SK-N-SH treated with all-trans-retinoic acid at 6 μM for 48 hours (cell line): ENCODE results near the gene DPRX.

Source experiments
- ATAC-seq: fragments of 200-7000 bp; cut with Tn5 transposase; 3 replicates; pipeline ENCODE4 v1.9.1; 2020; ENCODE audit warnings: mild to moderate bottlenecking, moderate library complexity
- BACH2 ChIP-seq: fragments of 250-450 bp; sonication (Bioruptor Pico); IDR thresholded peaks from 2 replicates; pipeline ENCODE4 v1.9.0; 2021; ENCODE audit warnings: mild to moderate bottlenecking, borderline replicate concordance
- CSDC2 ChIP-seq: fragments of 250-450 bp; sonication (Bioruptor Pico); IDR thresholded peaks from 2 replicates; pipeline ENCODE4 v1.5.0; 2020; ENCODE audit warnings: mild to moderate bottlenecking, moderate library complexity
- CSRNP3 ChIP-seq: fragments of 250-450 bp; sonication (Bioruptor Pico); IDR thresholded peaks from 2 replicates; pipeline ENCODE4 v1.5.1; 2021; ENCODE audit warnings: mild to moderate bottlenecking, moderate library complexity
- ESRRG ChIP-seq: fragments of 250-450 bp; sonication (Bioruptor Pico); IDR thresholded peaks from 2 replicates; pipeline ENCODE4 v1.6.1; 2021; ENCODE audit warnings: mild to moderate bottlenecking
- ISL1 ChIP-seq: fragments of 250-450 bp; sonication (Bioruptor Pico); IDR thresholded peaks from 2 replicates; pipeline ENCODE4 v2.1.2; 2022; ENCODE audit warnings: mild to moderate bottlenecking, moderate library complexity
- OSR1 ChIP-seq: fragments of 250-450 bp; sonication (Bioruptor Pico); IDR thresholded peaks from 2 replicates; pipeline ENCODE4 v1.8.0; 2022; ENCODE audit warnings: moderate library complexity, mild to moderate bottlenecking, inconsistent platforms
- POU6F1 ChIP-seq: fragments of 250-450 bp; sonication (Bioruptor Pico); IDR thresholded peaks from 2 replicates; pipeline ENCODE4 v1.8.0; 2021; ENCODE audit warnings: low read depth, mild to moderate bottlenecking, moderate library complexity, borderline replicate concordance
- PPARA ChIP-seq: fragments of 250-450 bp; sonication (Bioruptor Pico); IDR thresholded peaks from 2 replicates; pipeline ENCODE4 v1.5.0; 2020; ENCODE audit warnings: mild to moderate bottlenecking, borderline replicate concordance
- RARB ChIP-seq: fragments of 250-450 bp; sonication (Bioruptor Pico); IDR thresholded peaks from 2 replicates; pipeline ENCODE4 v1.8.0; 2021; ENCODE audit warnings: mild to moderate bottlenecking, moderate library complexity
- SNAI2 ChIP-seq: fragments of 250-450 bp; sonication (Bioruptor Pico); IDR thresholded peaks from 2 replicates; pipeline ENCODE4 v1.5.0; 2020; ENCODE audit warnings: mild to moderate bottlenecking, moderate library complexity
- TCF4 ChIP-seq: fragments of 250-450 bp; sonication (Bioruptor Pico); IDR thresholded peaks from 2 replicates; pipeline ENCODE4 v1.8.0; 2021; ENCODE audit warnings: mild to moderate bottlenecking, moderate library complexity, borderline replicate concordance
- TOX ChIP-seq: fragments of 250-450 bp; sonication (Bioruptor Pico); IDR thresholded peaks from 2 replicates; pipeline ENCODE4 v1.8.0; 2021; ENCODE audit warnings: mild to moderate bottlenecking, moderate library complexity, borderline replicate concordance
- ZFP3 ChIP-seq: fragments of 250-450 bp; sonication (Bioruptor Pico); IDR thresholded peaks from 2 replicates; pipeline ENCODE4 v1.5.0; 2020; ENCODE audit warnings: mild to moderate bottlenecking, moderate library complexity
- ZFP30 ChIP-seq: fragments of 450-650 bp; formaldehyde crosslinking; IDR thresholded peaks from 2 replicates; pipeline ENCODE4 v1.5.0; 2022; ENCODE audit warnings: mild to moderate bottlenecking, moderate library complexity
- ZNF565 ChIP-seq: fragments of 450-650 bp; formaldehyde crosslinking; conservative IDR thresholded peaks from 2 replicates; pipeline ENCODE4 v1.5.0; 2020; ENCODE audit warnings: low read depth, mild to moderate bottlenecking, moderate library complexity
- ZNF70 ChIP-seq: fragments of 450-650 bp; formaldehyde crosslinking; IDR thresholded peaks from 2 replicates; pipeline ENCODE4 v1.5.0; 2020; ENCODE audit warnings: mild to moderate bottlenecking, moderate library complexity
- ZNF8 ChIP-seq: fragments of 450-650 bp; formaldehyde crosslinking; IDR thresholded peaks from 2 replicates; pipeline ENCODE4 v1.5.0; 2020; ENCODE audit warnings: mild to moderate bottlenecking, moderate library complexity
- TF ChIP-seq, protein P1 (sequence below): fragments of 250-450 bp; sonication (Bioruptor Pico); IDR thresholded peaks from 2 replicates; pipeline ENCODE4 v1.8.0; 2020; ENCODE audit warnings: mild to moderate bottlenecking, moderate library complexity, borderline replicate concordance
- TF ChIP-seq, protein P2 (sequence below): fragments of 250-450 bp; sonication (Bioruptor Pico); IDR thresholded peaks from 2 replicates; pipeline ENCODE4 v1.5.0; 2020; ENCODE audit warnings: mild to moderate bottlenecking, moderate library complexity
- TF ChIP-seq, protein P3 (sequence below): fragments of 250-450 bp; sonication (Bioruptor Pico); IDR thresholded peaks from 2 replicates; pipeline ENCODE4 v1.5.1; 2020; ENCODE audit warnings: low read depth, mild to moderate bottlenecking, moderate library complexity

The DPRX gene

DNA sequence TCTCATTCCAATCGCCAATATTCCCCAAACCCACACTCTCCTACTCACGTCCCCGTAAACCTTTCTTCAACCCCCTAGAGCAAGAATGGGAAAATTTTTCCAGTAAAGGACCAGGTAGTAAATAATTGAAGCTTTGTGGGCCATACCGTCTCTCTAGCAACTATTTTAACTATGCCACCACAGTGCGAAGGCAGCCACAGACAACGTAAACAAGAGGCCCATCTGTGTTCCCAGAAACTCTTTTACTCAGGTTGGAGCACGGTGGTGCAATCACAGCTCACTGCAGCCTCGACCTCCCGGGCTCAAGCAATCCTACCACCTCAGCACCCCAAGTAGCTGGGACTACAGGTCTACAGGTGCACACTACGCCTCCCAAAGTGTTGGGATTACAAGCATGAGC lies 3.0 kb downstream of the DPRX start:
- TF ChIP-seq ZNF8 (no peak), TCF4 (CRISPR knock-in tag) (no peak), SNAI2 (CRISPR knock-in tag) (no peak), BACH2 (CRISPR knock-in tag) (no peak), ISL1 (CRISPR knock-in tag) (no peak), TOX (CRISPR knock-in tag) (no peak), ZFP30 (CRISPR knock-in tag) (no peak), PPARA (CRISPR knock-in tag) (no peak), RARB (CRISPR knock-in tag) (no peak), ZFP3 (CRISPR knock-in tag) (no peak), ZNF70 (no peak)
- TF ChIP-seq, protein P1, sequence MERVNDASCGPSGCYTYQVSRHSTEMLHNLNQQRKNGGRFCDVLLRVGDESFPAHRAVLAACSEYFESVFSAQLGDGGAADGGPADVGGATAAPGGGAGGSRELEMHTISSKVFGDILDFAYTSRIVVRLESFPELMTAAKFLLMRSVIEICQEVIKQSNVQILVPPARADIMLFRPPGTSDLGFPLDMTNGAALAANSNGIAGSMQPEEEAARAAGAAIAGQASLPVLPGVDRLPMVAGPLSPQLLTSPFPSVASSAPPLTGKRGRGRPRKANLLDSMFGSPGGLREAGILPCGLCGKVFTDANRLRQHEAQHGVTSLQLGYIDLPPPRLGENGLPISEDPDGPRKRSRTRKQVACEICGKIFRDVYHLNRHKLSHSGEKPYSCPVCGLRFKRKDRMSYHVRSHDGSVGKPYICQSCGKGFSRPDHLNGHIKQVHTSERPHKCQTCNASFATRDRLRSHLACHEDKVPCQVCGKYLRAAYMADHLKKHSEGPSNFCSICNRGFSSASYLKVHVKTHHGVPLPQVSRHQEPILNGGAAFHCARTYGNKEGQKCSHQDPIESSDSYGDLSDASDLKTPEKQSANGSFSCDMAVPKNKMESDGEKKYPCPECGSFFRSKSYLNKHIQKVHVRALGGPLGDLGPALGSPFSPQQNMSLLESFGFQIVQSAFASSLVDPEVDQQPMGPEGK (CRISPR knock-in tag): no peak
- ATAC-seq: no peak

DNA sequence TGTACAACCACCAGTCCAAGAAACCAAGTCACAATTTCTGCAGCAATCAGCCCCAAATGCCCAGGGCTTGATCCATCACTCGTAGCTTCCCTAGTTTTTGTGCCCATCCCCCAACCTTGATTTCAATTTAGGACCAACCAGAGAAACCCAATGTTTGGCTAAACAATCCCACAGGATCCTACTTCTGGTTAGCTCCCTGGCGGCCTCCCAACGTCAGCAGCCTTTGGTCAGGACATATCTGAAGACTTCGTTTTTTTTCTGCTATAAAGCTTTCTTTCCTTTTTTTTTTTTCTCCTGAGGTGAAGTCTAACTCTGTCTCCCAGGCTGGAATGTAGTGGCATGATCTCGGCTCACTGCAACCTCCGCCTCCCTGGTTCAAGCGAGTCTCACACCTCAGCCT lies 7.7 kb downstream of the DPRX start:
- no peak for ATAC-seq
- TF ChIP-seq ZNF565 (no peak), CSDC2 (CRISPR knock-in tag) (no peak), ESRRG (CRISPR knock-in tag) (no peak), ZNF8 (no peak)
- TF ChIP-seq, protein P2, sequence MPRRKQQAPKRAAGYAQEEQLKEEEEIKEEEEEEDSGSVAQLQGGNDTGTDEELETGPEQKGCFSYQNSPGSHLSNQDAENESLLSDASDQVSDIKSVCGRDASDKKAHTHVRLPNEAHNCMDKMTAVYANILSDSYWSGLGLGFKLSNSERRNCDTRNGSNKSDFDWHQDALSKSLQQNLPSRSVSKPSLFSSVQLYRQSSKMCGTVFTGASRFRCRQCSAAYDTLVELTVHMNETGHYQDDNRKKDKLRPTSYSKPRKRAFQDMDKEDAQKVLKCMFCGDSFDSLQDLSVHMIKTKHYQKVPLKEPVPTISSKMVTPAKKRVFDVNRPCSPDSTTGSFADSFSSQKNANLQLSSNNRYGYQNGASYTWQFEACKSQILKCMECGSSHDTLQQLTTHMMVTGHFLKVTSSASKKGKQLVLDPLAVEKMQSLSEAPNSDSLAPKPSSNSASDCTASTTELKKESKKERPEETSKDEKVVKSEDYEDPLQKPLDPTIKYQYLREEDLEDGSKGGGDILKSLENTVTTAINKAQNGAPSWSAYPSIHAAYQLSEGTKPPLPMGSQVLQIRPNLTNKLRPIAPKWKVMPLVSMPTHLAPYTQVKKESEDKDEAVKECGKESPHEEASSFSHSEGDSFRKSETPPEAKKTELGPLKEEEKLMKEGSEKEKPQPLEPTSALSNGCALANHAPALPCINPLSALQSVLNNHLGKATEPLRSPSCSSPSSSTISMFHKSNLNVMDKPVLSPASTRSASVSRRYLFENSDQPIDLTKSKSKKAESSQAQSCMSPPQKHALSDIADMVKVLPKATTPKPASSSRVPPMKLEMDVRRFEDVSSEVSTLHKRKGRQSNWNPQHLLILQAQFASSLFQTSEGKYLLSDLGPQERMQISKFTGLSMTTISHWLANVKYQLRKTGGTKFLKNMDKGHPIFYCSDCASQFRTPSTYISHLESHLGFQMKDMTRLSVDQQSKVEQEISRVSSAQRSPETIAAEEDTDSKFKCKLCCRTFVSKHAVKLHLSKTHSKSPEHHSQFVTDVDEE (CRISPR knock-in tag): no peak

DNA sequence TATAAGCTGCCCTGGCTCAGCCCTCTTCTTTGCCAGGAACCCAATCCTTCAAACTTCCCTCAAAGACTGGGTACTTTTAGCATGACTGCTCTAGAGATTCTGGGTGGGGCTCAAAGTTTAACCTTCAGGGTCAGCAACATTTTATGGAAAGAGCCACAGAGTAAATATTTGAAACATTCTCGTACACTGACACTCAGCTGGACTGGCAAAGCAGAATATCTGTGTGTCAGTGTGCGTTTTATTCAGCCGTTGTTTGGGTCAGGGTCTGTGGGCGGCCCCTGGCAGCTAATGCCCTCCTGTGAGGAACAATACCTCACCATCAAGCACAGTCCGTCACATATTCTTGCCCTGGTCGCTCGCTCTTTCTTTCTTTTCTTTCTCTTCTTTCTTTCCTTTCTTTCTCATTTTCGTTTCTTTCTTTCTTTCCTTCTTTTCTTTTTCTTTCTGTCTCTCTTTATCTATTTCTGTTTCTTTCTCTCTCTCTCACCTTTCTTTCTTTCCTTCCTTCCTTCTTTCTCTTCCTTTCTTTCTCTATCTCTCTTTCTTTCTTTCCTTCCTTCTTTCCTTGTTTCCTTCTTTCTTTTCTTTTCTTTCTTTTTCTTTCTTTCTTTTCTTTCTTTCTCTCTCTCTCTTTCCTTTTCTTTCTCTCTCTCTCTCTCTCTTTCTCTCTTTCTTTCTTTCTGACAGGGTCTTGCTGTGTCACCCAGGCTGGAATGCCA lies 10.7 kb downstream of the DPRX start:
- no peak for ATAC-seq
- no peak for TF ChIP-seq ZNF565
- no peak for TF ChIP-seq BACH2 (CRISPR knock-in tag)
- TF ChIP-seq ESRRG (CRISPR knock-in tag): no peak
- no peak for TF ChIP-seq ISL1 (CRISPR knock-in tag)
- no peak for TF ChIP-seq POU6F1 (CRISPR knock-in tag)
- TF ChIP-seq ZFP30 (CRISPR knock-in tag): no peak
- TF ChIP-seq, protein P3, sequence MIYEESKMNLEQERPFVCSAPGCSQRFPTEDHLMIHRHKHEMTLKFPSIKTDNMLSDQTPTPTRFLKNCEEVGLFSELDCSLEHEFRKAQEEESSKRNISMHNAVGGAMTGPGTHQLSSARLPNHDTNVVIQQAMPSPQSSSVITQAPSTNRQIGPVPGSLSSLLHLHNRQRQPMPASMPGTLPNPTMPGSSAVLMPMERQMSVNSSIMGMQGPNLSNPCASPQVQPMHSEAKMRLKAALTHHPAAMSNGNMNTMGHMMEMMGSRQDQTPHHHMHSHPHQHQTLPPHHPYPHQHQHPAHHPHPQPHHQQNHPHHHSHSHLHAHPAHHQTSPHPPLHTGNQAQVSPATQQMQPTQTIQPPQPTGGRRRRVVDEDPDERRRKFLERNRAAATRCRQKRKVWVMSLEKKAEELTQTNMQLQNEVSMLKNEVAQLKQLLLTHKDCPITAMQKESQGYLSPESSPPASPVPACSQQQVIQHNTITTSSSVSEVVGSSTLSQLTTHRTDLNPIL: no peak
- no peak for TF ChIP-seq PPARA (CRISPR knock-in tag)
- TF ChIP-seq TOX (CRISPR knock-in tag): no peak
- no peak for TF ChIP-seq OSR1

- TF ChIP-seq PPARA (CRISPR knock-in tag) (no peak), CSRNP3 (CRISPR knock-in tag) (no peak), ZFP30 (CRISPR knock-in tag) (no peak), ZFP3 (CRISPR knock-in tag) (no peak), BACH2 (CRISPR knock-in tag) (no peak), ZNF70 (no peak)
- TF ChIP-seq, protein P1 (CRISPR knock-in tag): no peak
- TF ChIP-seq, all 23 proteins: peak for 0
- no peak for ATAC-seq
These were observed 12.4 kb downstream of the DPRX start for GRCh38 chr19:53644061-53644816.
